Measurements from ENCODE around the gene CARNS1. TPM values are rescaled to one million over a fixed set of nuclear protein-coding genes. Genes with fewer than 3 reads are reported as not detected.

The CARNS1 gene
- total and polyA plus RNA-seq, 4 donors: 0.05 to 0.19 (median 0.10) TPM

DNA sequence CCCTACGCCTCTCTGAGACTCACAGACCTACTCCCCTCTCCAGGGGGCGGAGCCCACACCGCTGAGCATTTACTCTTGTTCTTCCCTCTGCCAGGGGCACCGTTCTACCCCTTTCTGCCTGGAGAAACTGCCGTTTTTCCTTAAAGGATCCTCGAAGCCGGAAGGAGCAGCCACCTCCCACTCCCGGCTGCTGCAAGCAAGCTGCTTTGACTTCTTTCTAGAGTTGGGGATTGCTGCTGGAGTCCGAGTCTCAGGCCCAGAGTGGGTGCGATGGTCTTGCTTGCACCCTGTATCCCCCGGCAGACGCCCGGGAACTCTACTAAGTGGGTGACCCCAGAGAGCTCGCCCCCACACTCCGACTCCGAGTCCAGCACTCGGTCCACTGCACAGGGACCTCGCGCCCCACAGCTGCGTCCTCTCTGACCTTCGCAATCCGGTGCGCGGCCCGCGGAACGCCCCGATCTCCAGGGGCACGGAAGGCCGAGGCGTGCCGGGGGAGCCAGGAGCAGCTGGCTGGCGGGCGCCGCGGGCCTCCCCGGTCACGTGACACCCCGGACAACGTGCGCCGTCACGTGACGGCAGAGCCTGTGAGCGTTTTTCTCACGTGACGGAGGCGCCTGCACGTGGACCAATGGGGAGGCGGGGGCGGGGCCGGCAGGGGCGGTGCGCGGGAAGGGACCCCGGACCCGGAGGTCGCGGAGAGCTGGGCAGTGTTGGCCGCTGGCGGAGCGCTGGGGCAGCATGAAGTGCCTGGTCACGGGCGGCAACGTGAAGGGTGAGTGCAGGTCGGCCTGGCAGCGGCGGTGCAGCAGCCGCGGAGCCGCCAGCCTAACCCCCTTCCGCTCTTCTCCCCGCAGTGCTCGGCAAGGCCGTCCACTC is 23.9 kb upstream of the CARNS1 start, which contains the start of gene RAD9A (continued):
- TF ChIP-seq, protein P1, sequence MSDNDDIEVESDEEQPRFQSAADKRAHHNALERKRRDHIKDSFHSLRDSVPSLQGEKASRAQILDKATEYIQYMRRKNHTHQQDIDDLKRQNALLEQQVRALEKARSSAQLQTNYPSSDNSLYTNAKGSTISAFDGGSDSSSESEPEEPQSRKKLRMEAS (IDR thresholded peaks at IDR 0.05): no peak
- peak; percentile 32 for TF ChIP-seq YY1 (IDR thresholded peaks at IDR 0.05)

DNA sequence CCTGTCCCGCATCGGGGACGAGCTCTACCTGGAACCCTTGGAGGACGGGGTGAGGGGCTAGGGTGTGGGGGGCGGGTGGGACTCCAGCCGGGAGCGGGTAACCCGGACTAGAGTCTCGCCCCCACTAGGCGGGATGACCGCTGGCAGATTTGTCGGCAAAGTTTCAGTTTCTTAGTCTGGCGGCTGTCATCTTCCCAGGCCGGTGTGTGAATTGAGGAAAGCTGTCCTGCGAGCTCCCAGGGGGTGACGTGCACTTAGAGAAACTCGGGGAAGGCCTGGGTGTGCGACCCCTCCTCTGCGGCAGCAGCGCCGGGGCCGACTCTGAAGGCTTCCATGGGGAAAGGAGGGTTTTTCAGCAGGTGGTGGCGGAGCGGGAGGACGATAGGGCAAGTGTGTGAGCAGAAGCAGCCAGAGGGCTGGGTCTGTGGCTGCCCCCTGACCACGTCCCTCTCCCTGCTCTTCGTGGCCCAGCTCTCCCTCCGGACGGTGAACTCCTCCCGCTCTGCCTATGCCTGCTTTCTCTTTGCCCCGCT is 23.2 kb upstream of the CARNS1 start:
- no peak for DNase-seq (ENCODE audit: low spot score)
- TF ChIP-seq HNF4G (IDR thresholded peaks at IDR 0.05): no peak
- TF ChIP-seq FOXA2 (IDR thresholded peaks at IDR 0.05): no peak
- no peak for TF ChIP-seq FOXA1 (IDR thresholded peaks at IDR 0.05)
- no peak for TF ChIP-seq RAD21 (IDR thresholded peaks at IDR 0.05)
- TF ChIP-seq, protein P2, sequence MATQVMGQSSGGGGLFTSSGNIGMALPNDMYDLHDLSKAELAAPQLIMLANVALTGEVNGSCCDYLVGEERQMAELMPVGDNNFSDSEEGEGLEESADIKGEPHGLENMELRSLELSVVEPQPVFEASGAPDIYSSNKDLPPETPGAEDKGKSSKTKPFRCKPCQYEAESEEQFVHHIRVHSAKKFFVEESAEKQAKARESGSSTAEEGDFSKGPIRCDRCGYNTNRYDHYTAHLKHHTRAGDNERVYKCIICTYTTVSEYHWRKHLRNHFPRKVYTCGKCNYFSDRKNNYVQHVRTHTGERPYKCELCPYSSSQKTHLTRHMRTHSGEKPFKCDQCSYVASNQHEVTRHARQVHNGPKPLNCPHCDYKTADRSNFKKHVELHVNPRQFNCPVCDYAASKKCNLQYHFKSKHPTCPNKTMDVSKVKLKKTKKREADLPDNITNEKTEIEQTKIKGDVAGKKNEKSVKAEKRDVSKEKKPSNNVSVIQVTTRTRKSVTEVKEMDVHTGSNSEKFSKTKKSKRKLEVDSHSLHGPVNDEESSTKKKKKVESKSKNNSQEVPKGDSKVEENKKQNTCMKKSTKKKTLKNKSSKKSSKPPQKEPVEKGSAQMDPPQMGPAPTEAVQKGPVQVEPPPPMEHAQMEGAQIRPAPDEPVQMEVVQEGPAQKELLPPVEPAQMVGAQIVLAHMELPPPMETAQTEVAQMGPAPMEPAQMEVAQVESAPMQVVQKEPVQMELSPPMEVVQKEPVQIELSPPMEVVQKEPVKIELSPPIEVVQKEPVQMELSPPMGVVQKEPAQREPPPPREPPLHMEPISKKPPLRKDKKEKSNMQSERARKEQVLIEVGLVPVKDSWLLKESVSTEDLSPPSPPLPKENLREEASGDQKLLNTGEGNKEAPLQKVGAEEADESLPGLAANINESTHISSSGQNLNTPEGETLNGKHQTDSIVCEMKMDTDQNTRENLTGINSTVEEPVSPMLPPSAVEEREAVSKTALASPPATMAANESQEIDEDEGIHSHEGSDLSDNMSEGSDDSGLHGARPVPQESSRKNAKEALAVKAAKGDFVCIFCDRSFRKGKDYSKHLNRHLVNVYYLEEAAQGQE (IDR thresholded peaks at IDR 0.05): no peak
- TF ChIP-seq, protein P3, sequence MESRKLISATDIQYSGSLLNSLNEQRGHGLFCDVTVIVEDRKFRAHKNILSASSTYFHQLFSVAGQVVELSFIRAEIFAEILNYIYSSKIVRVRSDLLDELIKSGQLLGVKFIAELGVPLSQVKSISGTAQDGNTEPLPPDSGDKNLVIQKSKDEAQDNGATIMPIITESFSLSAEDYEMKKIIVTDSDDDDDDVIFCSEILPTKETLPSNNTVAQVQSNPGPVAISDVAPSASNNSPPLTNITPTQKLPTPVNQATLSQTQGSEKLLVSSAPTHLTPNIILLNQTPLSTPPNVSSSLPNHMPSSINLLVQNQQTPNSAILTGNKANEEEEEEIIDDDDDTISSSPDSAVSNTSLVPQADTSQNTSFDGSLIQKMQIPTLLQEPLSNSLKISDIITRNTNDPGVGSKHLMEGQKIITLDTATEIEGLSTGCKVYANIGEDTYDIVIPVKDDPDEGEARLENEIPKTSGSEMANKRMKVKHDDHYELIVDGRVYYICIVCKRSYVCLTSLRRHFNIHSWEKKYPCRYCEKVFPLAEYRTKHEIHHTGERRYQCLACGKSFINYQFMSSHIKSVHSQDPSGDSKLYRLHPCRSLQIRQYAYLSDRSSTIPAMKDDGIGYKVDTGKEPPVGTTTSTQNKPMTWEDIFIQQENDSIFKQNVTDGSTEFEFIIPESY (IDR thresholded peaks at IDR 0.05): no peak
- TF ChIP-seq, protein P1 (IDR thresholded peaks at IDR 0.05): no peak
- TF ChIP-seq GABPA (IDR thresholded peaks at IDR 0.05 in 1 of 2, conservative IDR thresholded peaks at IDR 0.05 in 1 of 2): no peak
- H3K4me3 ChIP-seq (ENCODE audit: low read depth in 1 of 3, low read length in 3 of 3): peak overlapping the region; percentile 81 to 94 (median 85)
- WGBS: 5% methylated on average over 31 of the region's 31 CpGs
- no peaks in the 10 kb centered on the region for H3K27me3 ChIP-seq (ENCODE audit: control insufficient read depth in 4 of 4, insufficient read depth in 4 of 4, low read length in 3 of 4)
- H3K4me1 ChIP-seq (ENCODE audit: control insufficient read depth in 4 of 4, insufficient read depth in 4 of 4, low read length in 3 of 4): peaks cover 0 to 23% (median 16%) of the 10 kb centered on the region in 4 donors
- H3K9ac ChIP-seq (ENCODE audit: low read depth in 1 of 2, low read length in 2 of 2): peak overlapping the region; percentile 36 to 53
- H3K9me3 ChIP-seq (ENCODE audit: control insufficient read depth in 4 of 4, low read length in 3 of 4): no peaks in the 10 kb centered on the region
- peaks cover under 1 to 13% (median 8%) of the 10 kb centered on the region in 4 donors for H3K36me3 ChIP-seq (ENCODE audit: control insufficient read depth in 4 of 4, insufficient read depth in 3 of 4, low read depth in 1 of 4, low read length in 3 of 4)
- peak overlapping the region; percentile 52 to 63 for H3K27ac ChIP-seq (ENCODE audit: low read depth in 1 of 2, low read length in 2 of 2)

DNA sequence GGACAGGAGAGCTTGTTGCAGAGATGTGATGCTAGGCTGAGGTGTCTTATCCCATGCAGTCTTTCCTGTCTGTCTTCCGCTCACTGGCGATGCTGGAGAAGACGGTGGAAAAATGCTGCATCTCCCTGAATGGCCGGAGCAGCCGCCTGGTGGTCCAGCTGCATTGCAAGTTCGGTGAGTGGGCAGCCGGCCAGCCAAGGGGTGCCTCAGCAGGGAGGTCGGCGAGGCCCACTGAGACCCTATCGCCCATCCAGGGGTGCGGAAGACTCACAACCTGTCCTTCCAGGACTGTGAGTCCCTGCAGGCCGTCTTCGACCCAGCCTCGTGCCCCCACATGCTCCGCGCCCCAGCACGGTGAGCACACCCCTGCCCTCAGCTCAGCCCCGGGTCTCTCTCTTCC is 22.0 kb upstream of the CARNS1 start:
- TF ChIP-seq, protein P4, sequence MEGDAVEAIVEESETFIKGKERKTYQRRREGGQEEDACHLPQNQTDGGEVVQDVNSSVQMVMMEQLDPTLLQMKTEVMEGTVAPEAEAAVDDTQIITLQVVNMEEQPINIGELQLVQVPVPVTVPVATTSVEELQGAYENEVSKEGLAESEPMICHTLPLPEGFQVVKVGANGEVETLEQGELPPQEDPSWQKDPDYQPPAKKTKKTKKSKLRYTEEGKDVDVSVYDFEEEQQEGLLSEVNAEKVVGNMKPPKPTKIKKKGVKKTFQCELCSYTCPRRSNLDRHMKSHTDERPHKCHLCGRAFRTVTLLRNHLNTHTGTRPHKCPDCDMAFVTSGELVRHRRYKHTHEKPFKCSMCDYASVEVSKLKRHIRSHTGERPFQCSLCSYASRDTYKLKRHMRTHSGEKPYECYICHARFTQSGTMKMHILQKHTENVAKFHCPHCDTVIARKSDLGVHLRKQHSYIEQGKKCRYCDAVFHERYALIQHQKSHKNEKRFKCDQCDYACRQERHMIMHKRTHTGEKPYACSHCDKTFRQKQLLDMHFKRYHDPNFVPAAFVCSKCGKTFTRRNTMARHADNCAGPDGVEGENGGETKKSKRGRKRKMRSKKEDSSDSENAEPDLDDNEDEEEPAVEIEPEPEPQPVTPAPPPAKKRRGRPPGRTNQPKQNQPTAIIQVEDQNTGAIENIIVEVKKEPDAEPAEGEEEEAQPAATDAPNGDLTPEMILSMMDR (IDR thresholded peaks at IDR 0.05; ENCODE audit: low read depth, low read length, missing input control): no peak
- TF ChIP-seq, protein P3 (IDR thresholded peaks at IDR 0.05): no peak
- TF ChIP-seq RXRA (IDR thresholded peaks at IDR 0.05) (no peak), FOXA2 (IDR thresholded peaks at IDR 0.05) (no peak), RAD21 (IDR thresholded peaks at IDR 0.05) (no peak), EGR1 (IDR thresholded peaks at IDR 0.05; ENCODE audit: low read depth in 2 of 2) (no peak), HNF4G (IDR thresholded peaks at IDR 0.05) (no peak), YY1 (IDR thresholded peaks at IDR 0.05) (no peak), TAF1 (conservative IDR thresholded peaks at IDR 0.05) (no peak), NR2F2 (IDR thresholded peaks at IDR 0.05) (no peak), SP1 (IDR thresholded peaks at IDR 0.05) (no peak), JUND (IDR thresholded peaks at IDR 0.05) (no peak), GABPA (IDR thresholded peaks at IDR 0.05 in 1 of 2, conservative IDR thresholded peaks at IDR 0.05 in 1 of 2) (no peak), FOXA1 (IDR thresholded peaks at IDR 0.05) (no peak)
- TF ChIP-seq, protein P1 (IDR thresholded peaks at IDR 0.05): no peak
- TF ChIP-seq, protein P5, sequence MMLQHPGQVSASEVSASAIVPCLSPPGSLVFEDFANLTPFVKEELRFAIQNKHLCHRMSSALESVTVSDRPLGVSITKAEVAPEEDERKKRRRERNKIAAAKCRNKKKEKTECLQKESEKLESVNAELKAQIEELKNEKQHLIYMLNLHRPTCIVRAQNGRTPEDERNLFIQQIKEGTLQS (IDR thresholded peaks at IDR 0.05): no peak
- no peak overlapping the region for H3K27ac ChIP-seq (ENCODE audit: low read depth in 1 of 2, low read length in 2 of 2)
- WGBS: 95% methylated on average over 18 of the region's 18 CpGs
- H3K4me3 ChIP-seq (ENCODE audit: low read depth in 1 of 3, low read length in 3 of 3): no peak overlapping the region
- H3K9ac ChIP-seq (ENCODE audit: low read depth in 1 of 2, low read length in 2 of 2): no peak overlapping the region
- H3K27me3 ChIP-seq (ENCODE audit: control insufficient read depth in 4 of 4, insufficient read depth in 4 of 4, low read length in 3 of 4): no peaks in the 10 kb centered on the region
- no peak for DNase-seq (ENCODE audit: low spot score)
- no peaks in the 10 kb centered on the region for H3K9me3 ChIP-seq (ENCODE audit: control insufficient read depth in 4 of 4, low read length in 3 of 4)
- H3K36me3 ChIP-seq (ENCODE audit: control insufficient read depth in 4 of 4, insufficient read depth in 3 of 4, low read depth in 1 of 4, low read length in 3 of 4): peaks cover 12 to 25% (median 15%) of the 10 kb centered on the region in 4 donors
- peaks cover 0 to 26% (median 16%) of the 10 kb centered on the region in 4 donors for H3K4me1 ChIP-seq (ENCODE audit: control insufficient read depth in 4 of 4, insufficient read depth in 4 of 4, low read length in 3 of 4)

Data from liver (tissue), 9 donors.